ENCODE data around the gene H6PD.
"Not testable (repeated sequence)": the region's sequence is repeated elsewhere in the genome, so short reads cannot be mapped to it uniquely, and the experiment has no call there.

Gene H6PD

GRCh38 chr1:9299571-9300541 lies 65.3 kb downstream of the H6PD start:
- H3K27ac ChIP-seq (ENCODE audit: extremely low read depth, low read depth, low read length); H3K4me3 ChIP-seq (ENCODE audit: low read depth, low read length); POLR2A ChIA-PET; H3K4me1 ChIP-seq (ENCODE audit: control insufficient read depth, insufficient read depth, low read length); H3K36me3 ChIP-seq (ENCODE audit: control insufficient read depth in 2 of 2, insufficient read depth in 1 of 2, low read length in 2 of 2); CTCF ChIA-PET; H3K9me3 ChIP-seq (ENCODE audit: control insufficient read depth, insufficient read depth, low read depth, low read length): not testable (repeated sequence)
- TF ChIP-seq KLF1 (tag by site-specific recombination; IDR thresholded peaks at IDR 0.05) (peak; percentile 75), ATF2 (tag by site-specific recombination; IDR thresholded peaks at IDR 0.05; ENCODE audit: low read depth) (0 out of 2 replicates have a peak, but pooled peaks have one; percentile 8), SCRT2 (tag by site-specific recombination; IDR thresholded peaks at IDR 0.05) (peak; percentile 87), ZNF692 (tag by site-specific recombination; IDR thresholded peaks at IDR 0.05) (peak; percentile 69), ZFP69B (tag by site-specific recombination; IDR thresholded peaks at IDR 0.05) (peak; percentile 34; the same call in 1 of the 2 replicates)

GRCh38 chr1:9300573-9300972 lies 66.0 kb downstream of the H6PD start:
- POLR2A ChIA-PET = no interaction called here
- no peaks in the 10 kb centered on the region for H3K9me3 ChIP-seq (ENCODE audit: control insufficient read depth, insufficient read depth, low read depth, low read length)
- H3K4me1 ChIP-seq (ENCODE audit: control insufficient read depth, insufficient read depth, low read length) = peaks cover 7% of the 10 kb centered on the region; the same call in 1 of the 2 replicates
- CTCF ChIA-PET = interaction anchor here (0.7 kb wide), 1 partner anchor 11 kb away, joined by 3 read pairs; no protein-coding TSS in a partner anchor
- no peak for TF ChIP-seq ZNF148 (tag by site-specific recombination; IDR thresholded peaks at IDR 0.05; ENCODE audit: borderline replicate concordance)
- no peak for TF ChIP-seq ATF2 (tag by site-specific recombination; IDR thresholded peaks at IDR 0.05; ENCODE audit: low read depth)
- no peak for TF ChIP-seq ZBTB20 (tag by site-specific recombination; IDR thresholded peaks at IDR 0.05)
- TF ChIP-seq ZNF610 (tag by site-specific recombination; IDR thresholded peaks at IDR 0.05; ENCODE audit: borderline replicate concordance) = no peak
- TF ChIP-seq ZNF2 (tag by site-specific recombination; IDR thresholded peaks at IDR 0.05) = no peak
- no peak for TF ChIP-seq ZNF776 (tag by site-specific recombination; IDR thresholded peaks at IDR 0.05; ENCODE audit: borderline replicate concordance)
- TF ChIP-seq KLF16 (tag by site-specific recombination; IDR thresholded peaks at IDR 0.05) = no peak
- TF ChIP-seq ZNF132 (tag by site-specific recombination; IDR thresholded peaks at IDR 0.05; ENCODE audit: borderline replicate concordance) = no peak
- no peak for TF ChIP-seq ZNF768 (tag by site-specific recombination; IDR thresholded peaks at IDR 0.05)
- no peak for TF ChIP-seq SP7 (tag by site-specific recombination; IDR thresholded peaks at IDR 0.05)
- no peak for TF ChIP-seq PATZ1 (tag by site-specific recombination; IDR thresholded peaks at IDR 0.05)
- TF ChIP-seq ZNF48 (tag by site-specific recombination; IDR thresholded peaks at IDR 0.05) = no peak
- no peak for TF ChIP-seq ZNF391 (tag by site-specific recombination; IDR thresholded peaks at IDR 0.05; ENCODE audit: borderline replicate concordance, low read depth)
- TF ChIP-seq ZIC2 (tag by site-specific recombination; IDR thresholded peaks at IDR 0.05) = no peak
- H3K4me3 ChIP-seq (ENCODE audit: low read depth, low read length) = no peak overlapping the region
- peaks cover 0 to 3% of the 10 kb centered on the region in 2 experiments; a peak in 1 of 3 replicates for H3K36me3 ChIP-seq (ENCODE audit: control insufficient read depth in 2 of 2, insufficient read depth in 1 of 2, low read length in 2 of 2)
- H3K27ac ChIP-seq (ENCODE audit: extremely low read depth, low read depth, low read length) = no peak overlapping the region
